ENCODE results near the gene PTBP1.

The PTBP1 gene

DNA sequence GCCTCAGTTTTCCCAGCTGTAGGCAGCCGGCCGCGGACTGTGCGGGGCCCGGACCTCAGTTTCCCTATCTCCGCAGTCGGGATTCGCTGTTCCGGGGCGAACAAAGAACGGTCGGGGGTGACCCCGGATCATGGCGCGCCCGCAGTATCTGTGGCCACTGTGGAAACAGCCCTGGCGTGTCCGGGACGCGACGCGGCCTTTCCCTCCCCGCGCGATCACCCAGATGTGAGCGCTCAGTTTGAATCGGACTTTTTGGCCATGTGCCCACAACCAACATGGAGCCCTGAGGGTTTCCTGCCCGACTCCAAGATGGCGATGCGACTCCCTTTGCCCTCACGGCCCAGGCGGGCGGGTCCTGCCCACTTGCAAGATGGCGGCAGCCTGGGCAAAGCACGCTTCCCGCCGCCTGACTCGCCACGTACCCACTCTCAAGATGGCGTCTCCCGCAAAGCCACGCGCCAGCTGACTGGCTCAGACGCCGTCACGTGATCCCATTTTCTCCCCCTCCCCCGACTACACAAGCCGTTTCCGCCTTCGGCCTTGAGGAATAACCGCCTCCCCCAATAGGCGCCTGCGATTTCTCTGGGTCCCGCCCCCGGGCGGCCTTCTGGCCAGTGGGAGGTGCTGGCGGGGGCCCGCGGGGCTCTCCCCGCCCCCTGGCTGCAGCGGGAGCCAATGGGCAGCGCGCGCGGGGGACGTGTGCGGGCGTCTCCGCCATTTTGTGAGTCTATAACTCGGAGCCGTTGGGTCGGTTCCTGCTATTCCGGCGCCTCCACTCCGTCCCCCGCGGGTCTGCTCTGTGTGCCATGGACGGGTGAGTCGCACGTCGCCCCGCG, at the start of gene PTBP1:
PTBP1 (plus strand) TSS at position 761 of the 836 bp plus-strand sequence; CDS start at position 807, 46 bp downstream.
- DNase-seq, result peak; percentile 97

DNA sequence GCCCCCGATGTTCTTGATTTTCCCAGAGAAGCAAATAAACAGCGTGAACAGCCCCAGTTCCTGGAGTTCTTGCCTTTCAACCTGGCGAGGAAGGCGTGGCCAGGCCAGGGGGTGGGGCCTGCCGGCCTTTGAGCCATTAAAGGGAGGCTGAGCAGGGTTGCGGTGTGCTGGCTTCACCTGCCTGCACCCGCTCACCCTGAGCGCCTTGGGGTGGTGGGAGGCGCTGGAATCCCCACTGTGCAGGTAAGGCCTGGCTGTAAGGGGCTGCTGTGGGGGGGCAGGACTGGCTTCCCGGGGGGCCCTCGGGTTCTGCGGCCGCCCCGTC, 49.0 kb upstream of the PTBP1 start:
- DNase-seq, result no peak

DNA sequence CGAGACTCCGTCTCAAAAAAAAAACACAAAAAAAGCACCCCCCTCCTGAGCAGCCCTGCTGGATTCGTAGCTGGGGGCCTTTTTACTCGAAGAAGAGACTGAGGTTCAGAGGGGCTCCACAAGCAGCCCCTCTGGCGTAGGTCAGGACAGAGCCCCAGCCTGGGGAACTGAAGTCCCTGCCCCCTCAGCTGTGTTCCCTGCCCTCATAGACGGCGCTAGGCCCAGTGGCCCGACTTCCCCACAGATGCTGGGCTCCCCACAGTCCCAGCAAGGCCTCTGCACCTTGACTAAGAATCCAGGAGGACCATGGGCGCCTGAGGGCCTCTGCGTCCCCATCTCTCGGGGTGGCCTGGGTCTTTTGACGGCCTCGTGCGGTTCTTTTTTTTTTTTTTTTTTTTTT, 47.4 kb upstream of the PTBP1 start:
- DNase-seq, result no peak

DNA sequence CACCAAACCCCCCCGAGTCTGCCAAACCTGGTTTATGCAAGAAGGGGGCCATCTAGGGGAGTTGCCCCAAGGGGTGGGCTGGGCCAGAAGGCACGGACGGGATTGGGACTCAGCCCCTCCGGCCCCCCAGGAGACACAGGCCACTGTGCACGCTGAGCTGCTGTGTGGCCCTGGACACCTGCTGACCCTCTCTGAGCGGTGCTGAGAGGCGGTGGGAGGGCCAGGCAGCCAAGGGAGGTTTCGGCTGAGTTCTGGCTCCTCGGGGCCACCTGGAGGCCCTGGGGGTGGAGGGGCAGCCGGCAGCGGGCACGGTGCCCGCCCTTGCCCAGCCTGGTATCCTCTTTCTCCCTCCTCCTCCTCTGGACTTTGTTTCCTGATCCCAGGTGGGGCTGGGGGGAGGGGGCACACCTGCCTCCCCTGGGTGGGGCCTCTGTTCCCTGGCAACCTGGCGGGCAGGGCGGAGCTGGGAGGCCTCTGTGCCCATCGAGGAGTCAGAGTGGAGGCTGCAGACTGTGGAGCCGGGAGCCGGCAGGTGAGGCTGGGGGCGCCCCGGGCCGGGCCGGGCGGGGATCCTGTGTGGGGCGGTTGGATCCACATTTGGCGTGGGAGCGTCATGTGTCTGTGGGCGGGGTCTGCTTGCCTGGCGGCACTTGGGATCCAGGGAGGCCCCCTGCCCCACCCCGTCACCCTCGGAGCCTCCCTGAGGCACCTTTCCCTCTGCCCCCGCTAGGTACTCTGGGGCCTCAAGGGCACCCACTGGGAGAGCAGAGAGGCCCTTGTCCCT, 46.4 kb upstream of the PTBP1 start, which contains the start of gene MISP:
MISP (plus strand) TSS at position 473 of the 784 bp plus-strand sequence. CDS start 5,835 bp downstream, outside the sequence.
- peak; percentile 82 for DNase-seq

DNA sequence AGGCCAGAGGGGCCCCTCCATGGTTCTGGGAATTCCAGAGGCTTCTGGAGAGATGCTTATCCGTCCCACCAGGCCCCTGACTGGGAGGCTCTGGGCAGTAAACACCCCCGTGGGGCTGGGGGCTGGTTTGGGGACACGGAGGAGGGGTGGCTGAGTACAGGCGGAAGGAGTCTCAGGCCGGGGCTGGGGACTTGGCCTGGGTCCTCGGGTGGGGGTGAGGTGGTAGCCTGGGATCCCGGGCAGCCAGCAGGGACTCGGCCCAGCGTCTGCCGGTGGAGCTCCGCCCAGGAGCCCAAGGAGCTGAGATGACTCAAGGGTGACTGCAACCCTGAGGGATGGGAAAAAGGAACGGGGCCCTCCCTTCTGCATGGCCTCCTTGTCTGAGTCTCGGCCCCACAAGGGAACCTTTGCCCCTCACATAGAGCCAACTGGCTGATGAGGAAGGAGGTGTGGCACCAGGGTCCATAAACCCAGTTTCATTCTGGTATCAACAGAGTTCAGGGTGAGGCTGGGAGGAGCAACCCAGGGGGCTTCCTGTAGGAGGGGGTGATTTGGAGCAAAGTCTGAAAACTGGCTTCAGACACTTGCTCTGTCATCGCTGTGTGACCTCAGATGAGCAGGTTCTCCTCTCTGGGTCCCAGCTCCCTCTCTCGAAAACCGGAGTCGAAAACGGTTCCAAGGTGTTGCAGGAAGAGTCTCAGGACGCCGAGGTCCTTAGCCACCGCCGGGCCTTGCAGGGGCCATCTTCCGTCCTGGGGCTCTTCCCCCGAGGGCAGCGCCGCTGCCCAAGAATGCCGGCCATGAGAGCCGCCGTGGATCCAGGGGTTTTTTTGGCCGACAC, 45.5 kb upstream of the PTBP1 start:
- DNase-seq, result no peak

DNA sequence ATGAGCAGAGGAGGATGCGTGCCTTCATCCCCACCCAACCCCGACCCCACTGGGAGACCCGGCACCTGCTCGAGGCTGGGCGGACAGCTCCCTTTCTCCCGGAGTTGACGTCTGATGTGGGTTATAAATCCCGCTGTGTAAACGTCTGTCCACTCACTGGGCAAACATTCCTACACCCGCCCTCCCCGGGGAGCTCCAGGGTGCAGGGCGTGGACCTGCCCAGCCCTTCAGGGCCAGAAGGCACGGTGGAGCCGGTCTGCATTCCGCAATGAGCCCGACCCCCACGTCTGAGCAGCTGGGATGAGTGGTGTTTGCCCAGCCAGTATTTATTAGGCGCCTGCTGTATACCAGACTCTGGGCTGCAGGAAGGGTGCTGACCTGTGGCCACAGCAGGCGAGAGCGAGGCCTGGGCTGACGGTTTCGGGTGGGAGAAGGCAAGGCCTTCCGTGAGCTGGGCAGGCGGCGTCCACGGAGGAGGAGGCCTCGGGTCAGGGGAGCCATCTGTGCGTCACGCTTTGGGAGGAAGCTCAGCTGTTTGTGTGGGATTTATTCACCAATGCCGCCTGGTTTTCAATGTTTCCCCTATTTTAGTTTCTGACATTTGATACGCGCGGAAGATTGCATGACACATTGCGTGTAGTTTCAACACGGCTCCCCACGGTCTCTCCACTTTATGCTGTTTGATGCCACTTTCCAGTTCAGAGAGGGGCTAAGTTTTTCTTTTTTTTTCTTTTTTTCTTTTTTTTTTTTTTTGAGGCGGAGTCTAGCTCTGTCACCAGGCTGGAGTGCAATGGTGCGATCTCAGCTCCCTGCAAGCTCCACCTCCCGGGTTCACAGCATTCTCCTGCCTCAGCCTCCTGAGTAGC, 44.4 kb upstream of the PTBP1 start:
- no peak for DNase-seq

DNA sequence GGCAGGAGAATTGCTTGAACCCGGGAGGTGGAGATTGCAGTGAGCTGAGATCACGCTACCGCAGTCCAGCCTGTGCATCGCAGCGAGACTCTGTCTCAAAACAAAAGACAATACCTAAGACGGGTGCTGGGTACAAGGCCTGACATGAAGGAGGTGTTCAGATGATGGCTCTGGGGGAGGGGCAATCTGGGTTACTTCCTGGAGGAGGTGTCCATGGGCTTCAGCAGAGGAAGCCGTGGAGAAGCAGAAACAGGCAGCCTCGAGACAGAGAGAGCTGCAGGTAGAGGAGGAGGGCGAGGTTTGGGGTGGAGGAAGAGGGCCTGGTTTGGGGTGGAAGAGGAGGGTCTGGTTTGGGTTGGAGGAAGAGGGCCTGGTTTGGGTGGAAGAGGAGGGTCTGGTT, 42.7 kb upstream of the PTBP1 start:
- no peak for DNase-seq

DNA sequence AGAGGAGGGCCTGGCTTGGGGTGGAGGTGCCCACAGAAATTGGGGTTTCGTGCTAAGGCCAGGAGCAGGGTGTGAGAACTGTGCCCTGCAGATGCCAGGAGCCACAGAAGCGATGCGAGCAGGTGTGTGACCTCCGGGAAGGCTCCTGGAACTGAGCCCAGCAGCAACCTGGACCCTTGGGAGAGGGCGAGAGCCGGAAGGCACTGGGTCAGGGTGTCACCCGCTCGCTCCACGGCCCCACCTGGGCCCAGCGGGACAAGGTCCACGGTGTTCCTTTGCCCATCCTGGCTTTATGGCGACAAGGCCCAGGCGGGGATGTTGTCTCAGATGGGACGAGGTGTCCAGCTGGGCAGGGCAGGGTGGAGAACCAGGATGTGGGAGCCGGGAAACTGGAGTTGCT, 42.2 kb upstream of the PTBP1 start:
- DNase-seq, result no peak

DNA sequence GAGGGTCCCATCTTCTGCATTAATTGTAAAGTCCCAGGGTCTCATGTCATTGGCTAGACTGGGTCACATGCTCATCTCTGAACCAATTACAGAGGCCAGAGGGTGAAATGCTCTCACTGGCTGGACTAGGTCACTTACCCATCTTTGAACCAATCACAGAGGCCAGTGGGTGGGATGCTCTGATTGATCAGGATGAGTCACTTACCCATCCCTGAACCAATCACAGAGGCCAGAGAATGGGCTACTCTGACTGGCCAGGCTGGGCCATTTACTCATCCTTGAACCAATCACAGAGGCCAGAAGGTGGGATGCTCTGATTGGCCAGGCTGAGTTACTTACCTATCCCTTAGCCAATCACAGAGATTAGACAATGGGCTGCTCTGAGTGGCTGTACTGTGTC, 41.0 kb upstream of the PTBP1 start:
- DNase-seq, result no peak

DNA sequence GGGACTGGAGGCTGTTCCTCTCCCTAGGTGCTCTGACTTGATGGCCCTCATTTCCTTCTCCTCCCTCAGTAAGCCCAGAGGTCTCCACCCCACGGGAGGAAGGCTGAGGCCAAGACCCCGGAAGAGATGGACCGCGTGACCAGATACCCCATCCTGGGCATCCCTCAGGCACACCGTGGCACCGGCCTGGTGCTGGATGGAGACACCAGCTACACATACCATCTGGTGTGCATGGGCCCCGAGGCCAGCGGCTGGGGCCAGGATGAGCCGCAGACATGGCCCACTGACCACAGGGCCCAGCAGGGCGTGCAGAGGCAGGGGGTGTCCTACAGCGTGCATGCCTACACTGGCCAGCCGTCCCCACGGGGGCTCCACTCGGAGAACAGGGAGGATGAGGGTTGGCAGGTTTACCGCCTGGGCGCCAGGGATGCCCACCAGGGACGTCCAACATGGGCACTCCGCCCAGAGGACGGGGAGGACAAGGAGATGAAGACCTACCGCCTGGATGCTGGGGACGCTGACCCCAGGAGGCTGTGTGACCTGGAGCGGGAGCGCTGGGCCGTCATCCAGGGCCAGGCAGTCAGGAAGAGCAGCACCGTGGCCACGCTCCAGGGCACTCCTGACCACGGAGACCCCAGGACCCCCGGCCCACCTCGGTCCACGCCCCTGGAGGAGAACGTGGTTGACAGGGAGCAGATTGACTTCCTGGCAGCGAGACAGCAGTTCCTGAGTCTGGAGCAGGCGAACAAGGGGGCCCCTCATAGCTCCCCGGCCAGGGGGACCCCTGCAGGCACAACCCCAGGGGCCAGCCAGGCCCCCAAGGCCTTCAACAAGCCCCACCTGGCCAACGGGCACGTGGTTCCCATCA, 40.2 kb upstream of the PTBP1 start:
- no peak for DNase-seq

DNA sequence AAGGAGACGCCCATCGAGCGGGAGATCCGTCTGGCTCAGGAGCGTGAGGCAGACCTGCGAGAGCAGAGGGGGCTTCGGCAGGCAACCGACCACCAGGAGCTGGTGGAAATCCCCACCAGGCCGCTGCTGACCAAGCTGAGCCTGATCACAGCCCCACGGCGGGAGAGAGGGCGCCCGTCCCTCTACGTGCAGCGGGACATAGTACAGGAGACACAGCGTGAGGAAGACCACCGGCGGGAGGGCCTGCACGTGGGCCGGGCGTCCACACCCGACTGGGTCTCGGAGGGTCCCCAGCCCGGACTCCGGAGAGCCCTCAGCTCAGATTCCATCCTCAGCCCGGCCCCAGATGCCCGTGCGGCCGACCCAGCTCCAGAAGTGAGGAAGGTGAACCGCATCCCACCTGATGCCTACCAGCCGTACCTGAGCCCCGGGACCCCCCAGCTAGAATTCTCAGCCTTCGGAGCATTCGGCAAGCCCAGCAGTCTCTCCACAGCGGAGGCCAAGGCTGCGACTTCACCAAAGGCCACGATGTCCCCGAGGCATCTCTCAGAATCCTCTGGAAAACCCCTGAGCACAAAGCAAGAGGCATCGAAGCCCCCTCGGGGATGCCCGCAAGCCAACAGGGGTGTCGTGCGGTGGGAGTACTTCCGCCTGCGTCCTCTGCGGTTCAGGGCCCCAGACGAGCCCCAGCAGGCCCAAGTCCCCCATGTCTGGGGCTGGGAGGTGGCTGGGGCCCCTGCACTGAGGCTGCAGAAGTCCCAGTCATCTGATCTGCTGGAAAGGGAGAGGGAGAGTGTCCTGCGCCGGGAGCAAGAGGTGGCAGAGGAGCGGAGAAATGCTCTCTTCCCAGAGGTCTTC, 39.2 kb upstream of the PTBP1 start:
- DNase-seq, result no peak

DNA sequence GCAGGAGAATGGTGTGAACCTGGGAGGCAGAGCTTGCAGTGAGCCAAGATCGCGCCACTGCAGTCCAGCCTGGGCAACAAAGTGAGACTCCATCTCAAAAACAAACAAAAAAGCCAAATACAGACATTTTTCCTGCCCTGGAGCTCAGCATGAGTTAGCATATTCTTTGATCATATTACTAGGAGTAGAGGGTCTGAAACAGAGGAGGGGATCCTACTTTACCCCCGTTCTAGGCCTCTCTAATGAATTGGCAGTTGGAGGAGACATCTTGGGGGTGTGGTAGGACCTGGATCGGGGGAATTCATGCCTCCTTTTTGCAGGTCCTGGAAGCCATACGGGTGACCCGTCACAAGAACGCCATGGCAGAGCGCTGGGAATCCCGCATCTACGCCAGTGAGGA, 34.1 kb upstream of the PTBP1 start:
- no peak for DNase-seq

DNA sequence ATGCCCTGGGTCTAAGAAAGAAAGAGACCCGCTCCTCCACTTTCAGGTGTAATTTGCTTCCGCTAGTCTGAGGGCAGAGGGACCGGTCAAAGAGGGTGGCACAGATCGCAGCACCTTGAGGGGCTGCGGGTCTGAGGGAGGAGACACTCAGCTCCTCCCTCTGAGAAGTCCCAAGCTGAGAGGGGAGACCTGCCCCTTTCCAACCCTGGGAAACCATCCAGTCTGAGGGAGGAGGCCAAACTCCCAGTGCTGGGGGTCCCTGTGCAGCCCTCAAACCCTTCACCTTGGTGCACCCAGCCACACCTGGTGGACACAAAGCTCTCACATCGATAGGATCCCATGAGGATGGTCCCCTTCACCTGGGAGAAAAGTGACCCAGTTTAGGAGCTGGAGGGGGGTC, 33.4 kb upstream of the PTBP1 start:
- DNase-seq, result no peak

DNA sequence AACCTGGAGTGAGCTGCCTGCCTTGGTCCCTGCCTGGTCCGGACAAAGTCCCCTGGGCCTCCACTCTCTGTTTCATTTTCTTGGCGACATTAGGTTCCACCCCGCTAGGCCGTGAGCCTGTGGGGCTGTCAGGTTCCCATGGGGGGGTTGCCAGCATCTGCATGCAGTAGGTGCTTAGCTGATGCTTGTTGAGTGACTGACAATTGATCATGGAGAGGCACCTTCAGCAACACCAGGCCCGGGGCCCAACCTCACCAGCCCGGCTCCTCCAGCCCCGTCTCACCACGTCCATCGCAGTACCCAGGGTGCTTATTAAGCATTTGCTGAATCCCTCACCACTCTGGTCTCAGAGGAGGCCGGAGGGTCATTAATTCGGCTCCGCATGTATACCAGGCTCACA, 33.0 kb upstream of the PTBP1 start:
- no peak for DNase-seq

DNA sequence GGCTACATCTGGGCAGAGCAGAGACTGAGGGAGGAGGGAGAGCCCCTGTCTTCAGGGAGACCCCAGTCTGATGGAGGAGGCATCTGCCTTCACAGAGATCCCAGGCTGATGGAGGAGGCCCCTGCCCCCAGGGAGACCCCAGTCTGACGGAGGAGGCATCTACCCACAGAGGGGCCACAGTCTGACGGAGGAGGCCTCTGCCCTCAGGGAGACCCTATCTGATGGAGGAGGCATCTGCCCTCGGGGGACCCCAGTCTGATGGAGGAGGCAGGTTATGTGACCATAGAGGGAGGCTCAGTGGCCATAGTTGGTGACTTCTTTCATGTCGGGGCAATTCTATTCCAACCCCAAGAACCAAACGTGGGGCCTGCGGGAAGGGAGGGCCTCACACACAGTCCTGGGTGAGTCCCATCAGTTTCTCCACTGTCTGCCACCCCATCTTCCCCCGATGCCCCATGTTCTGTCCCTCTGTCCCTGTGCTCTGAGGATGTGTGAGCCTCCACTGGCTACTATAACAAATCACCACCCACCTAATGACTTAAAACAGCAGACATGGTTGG, 32.0 kb upstream of the PTBP1 start:
- DNase-seq, result no peak

DNA sequence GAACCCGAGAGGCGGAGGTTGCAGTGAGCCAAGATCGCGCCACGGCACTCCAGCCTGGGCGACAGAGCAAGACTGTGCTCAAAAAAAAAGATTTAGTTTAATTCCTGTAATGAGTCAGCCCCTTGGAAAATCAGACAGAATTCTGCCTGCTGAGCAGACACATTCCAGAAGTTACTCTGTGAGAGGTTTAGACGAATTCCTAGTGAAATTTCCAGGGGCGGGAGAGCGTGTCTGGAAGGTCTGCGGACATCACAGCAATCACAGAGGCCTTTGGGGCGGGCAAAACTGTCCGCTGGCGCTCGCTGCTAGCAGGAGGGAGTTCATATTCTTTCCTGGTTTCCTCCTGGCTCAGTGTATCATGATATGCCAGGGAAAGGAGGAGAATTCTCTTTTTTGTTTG, 28.8 kb upstream of the PTBP1 start:
- DNase-seq, result no peak

DNA sequence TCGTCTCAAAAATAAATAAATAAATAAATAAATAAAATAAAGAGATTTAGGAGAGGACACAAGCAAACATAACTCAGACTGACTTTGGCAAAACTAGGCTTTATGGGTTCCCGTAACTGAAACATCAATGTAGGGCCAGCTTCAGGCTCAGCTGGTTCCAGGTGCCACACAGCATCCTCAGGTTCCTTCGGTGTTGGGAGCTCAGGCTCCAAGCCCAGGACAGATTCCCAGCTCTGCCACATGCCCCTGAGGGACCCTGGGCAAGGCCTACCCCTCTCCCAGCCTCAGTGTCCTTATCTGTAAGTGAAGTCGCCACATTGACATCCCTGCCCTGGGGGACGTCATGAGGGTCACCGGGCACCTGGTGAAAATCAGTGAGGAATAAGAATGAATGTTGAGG, 27.6 kb upstream of the PTBP1 start:
- DNase-seq, result no peak

DNA sequence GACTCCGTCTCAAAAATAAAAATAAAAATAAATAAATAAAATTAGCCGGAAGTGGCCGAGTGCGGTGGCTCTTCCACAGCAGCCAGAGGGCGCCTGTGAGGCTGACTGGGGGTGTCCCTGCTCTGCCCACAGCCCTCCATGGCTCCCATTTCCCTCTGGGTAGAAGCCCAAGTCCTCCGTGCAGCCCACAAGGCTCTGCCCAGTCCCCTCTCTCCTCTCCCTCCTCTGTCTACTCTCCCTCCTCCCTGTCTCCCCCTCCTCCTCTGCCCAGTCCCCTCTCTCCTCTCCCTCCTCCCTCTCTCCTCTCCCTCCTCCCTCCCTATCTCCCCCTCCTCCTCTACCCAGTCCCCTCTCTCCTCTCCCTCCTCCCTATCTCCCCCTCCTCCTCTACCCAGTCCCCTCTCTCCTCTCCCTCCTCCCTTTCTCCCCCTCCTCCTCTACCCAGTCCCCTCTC, 25.9 kb upstream of the PTBP1 start:
- DNase-seq, result no peak

DNA sequence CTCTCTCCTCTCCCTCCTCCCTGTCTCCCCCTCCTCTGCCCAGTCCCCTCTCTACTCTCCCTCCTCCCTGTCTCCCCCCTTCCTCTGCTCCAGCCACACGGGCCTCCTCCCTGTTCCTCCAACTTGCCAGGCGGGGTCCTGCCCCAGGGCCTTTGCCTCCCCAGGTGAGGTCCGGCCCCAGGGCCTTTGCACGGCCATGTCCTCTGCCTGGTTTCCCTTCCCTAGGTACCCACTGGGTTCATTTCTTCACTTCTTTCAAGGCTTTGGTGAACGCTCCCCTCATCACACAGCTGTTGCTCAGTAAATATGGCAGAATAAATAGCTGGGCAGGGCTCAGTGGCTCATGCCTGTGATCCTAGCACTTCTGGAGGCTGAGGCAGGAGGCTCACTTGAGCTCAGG, 25.2 kb upstream of the PTBP1 start:
- DNase-seq, result no peak

All from NCI-H2029 treated with DMSO at 0.1 percent for 48 hours (cell line).